ENCODE data around the gene NDRG3. TPM values are rescaled to one million over a fixed set of nuclear protein-coding genes. Genes with fewer than 3 reads are reported as not detected.
"Not testable (repeated sequence)": the region's sequence is repeated elsewhere in the genome, so short reads cannot be mapped to it uniquely, and the experiment has no call there.

NDRG3 gene
- total RNA-seq, 1 donor from 2014 or later: 21.3 TPM

DNA sequence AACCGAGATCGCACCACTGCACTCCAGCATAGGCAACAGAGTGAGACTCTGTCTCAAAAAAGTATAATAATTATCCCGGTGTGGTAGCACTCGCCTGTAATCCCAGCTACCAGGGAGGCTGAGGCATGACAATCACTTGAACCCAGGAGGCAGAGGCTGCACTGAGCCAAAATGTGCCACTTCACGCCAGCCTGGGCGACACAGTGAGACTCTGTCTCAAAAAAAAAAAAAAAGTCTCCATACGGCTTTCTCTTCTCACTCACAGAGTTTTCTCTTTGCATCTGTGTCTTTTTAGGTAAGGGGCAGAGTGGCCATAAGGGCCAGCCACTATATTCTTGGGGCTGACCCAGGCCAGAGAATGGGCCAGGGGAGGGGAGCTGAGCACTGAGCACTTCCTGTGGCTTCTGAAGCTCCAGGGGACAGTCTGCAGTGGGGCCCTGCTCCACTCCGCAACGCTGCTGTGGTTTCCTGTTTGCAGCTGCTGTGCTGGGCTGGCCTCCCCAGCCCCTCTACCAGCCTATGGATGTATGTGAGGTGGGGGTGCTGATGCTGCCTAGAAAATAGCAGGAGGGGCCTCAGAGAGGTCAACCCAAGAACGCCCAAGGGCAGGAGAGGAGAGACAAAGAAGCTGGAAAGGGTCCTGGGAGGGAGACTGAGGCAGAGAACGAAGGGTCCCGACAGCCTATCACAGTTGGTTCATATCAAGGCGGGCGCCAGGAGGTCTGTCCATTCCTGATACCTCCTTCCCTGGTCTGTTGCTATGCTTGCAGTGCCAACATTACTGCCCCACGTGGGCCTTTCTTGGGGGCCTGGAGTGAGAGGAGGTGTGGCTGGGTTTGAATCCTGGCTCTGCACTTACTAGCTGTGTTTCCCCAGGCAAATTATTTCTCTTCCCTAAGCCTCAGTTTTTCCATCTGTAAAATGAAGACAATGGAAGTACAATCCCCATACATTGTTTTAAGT, 115.9 kb downstream of the NDRG3 start:
- H3K36me3 Mint-ChIP-seq (ENCODE audit: low read depth): peaks cover 37% of the 10 kb centered on the region
- H3K4me1 Mint-ChIP-seq (ENCODE audit: low read depth): peaks cover 50% of the 10 kb centered on the region
- intact Hi-C loops (cut with micrococcal nuclease): loop anchor here (1.0 kb wide), 1 partner anchor 14 kb away; no protein-coding TSS in a partner anchor

DNA sequence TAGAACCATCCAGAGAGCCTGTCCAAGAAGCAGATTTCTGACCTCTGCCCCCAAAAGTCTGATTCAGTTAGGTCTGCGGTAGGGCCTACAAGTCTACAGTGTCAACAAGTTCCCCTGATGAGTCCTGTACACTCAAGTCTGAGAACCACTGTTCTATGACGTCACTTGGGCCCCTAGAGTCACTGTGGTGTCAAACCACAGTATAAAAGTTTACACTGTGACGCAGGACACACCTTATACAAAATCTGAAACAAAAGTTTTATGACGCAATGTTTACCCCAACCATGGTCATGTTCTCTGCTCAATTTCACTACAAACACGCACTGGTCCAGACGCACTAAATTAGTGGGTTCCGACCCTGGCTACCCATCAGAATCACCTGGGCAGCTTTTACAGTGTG, 117.8 kb downstream of the NDRG3 start:
- Mint-ChIP-seq H3K27me3 (ENCODE audit: insufficient read depth) (no peaks in the 10 kb centered on the region), H3K4me3 (no peak overlapping the region), H3K9me3 (no peaks in the 10 kb centered on the region), H3K4me1 (ENCODE audit: low read depth) (peaks cover 64% of the 10 kb centered on the region), H3K36me3 (ENCODE audit: low read depth) (peaks cover 50% of the 10 kb centered on the region), H3K27ac (peak overlapping the region; percentile 21)
- DNase-seq (ENCODE audit: low spot score): no peak
- intact Hi-C loops (cut with micrococcal nuclease): no loop called here

More for the DNA sequence above, 115.9 kb downstream of the NDRG3 start:
- Mint-ChIP-seq H3K9me3 (no peaks in the 10 kb centered on the region), H3K27ac (peak overlapping the region; percentile 96), H3K4me3 (peak overlapping the region; percentile 69), H3K27me3 (ENCODE audit: insufficient read depth) (no peaks in the 10 kb centered on the region)
- DNase-seq (ENCODE audit: low spot score): peak; percentile 49

DNA sequence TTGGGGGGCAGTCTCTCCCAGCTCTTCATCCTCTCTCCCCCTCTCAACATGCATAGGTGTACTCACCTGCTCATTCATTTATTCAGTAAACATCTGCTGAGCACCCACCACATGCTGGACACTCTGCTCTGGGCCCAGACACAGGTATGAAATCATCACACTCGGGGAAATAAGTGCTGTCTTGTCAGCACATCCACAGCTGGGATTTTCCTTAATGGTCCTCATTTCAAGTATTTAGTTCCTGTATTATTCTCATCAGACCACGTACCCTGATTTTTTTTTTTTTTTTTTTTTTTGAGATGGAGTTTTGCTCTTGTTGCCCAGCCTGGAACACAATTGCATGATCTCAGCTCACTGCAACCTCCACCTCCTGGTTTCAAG, 121.0 kb downstream of the NDRG3 start:
- H3K4me3 Mint-ChIP-seq: no peak overlapping the region
- H3K9me3 Mint-ChIP-seq: no peaks in the 10 kb centered on the region
- intact Hi-C loops (cut with micrococcal nuclease): no loop called here
- no peak for DNase-seq (ENCODE audit: low spot score)
- peaks cover 38% of the 10 kb centered on the region for H3K36me3 Mint-ChIP-seq (ENCODE audit: low read depth)
- H3K27ac Mint-ChIP-seq: no peak overlapping the region
- H3K4me1 Mint-ChIP-seq (ENCODE audit: low read depth): peaks cover 53% of the 10 kb centered on the region
- no peaks in the 10 kb centered on the region for H3K27me3 Mint-ChIP-seq (ENCODE audit: insufficient read depth)

DNA sequence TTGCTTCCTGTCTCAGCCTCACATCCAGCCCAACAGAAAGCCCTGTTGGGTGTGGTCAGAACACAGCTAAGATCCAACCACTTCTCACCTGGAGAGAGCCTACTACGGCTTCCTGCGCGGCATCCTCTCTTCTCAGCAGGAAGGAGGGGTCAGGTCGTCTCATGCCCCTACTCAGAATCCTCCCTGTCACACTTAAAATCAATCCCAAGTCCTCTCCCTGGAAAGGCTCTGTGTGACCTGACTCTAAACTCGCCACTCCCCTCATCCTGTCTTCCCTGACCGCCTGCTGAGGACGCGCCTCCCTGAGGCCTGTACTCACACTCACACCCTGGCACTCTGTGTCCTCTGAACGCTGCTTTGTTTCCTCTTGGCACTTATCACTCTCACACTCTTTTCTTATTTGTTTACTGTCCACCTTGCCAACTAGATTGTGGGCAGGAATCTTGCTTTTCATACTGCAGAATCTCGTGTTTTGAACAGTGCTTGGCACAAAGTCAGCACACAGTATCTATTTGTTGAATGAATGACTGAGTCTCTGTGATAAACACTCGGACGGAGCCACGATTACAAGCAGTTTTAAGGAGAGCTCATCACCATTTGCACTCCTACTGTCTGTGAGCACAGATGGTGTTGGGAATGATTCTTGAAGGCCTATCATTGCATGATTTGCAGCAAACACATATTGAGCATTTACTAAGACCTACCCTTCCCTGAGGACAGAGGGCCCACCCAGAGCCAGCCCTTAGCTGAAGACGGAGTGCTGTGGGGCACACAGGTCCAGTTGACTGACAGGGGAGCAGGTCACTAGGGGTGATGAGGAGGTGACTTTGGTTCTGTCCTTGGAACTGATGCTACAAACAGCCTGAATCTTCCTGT, 121.6 kb downstream of the NDRG3 start:
- intact Hi-C loops (cut with micrococcal nuclease): no loop called here
- Mint-ChIP-seq H3K36me3 (ENCODE audit: low read depth) (peaks cover 35% of the 10 kb centered on the region), H3K4me3 (no peak overlapping the region), H3K27ac (peak overlapping the region; percentile 56), H3K27me3 (ENCODE audit: insufficient read depth) (no peaks in the 10 kb centered on the region), H3K4me1 (ENCODE audit: low read depth) (peaks cover 46% of the 10 kb centered on the region), H3K9me3 (no peaks in the 10 kb centered on the region)
- no peak for DNase-seq (ENCODE audit: low spot score)

DNA sequence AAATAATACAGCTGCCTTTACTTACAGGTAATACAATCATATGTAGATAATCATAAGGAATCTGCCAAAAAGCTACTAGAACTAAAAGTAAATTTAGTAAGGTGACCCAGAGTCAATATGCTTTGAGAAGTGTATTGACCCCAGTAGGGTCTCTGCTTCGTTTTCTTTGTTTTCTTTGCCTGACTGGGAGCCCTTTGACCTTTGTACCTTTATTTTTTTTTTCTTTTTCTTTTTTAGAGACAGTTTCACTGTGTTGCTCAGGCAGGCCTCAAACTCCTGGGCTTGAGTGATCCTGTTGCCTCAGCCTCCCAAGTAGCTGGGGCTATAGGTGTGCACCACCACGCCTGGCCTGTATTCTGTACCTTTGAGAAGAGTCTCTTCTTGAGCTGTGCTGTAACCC, 122.4 kb downstream of the NDRG3 start:
- intact Hi-C loops (cut with micrococcal nuclease): no loop called here
- DNase-seq (ENCODE audit: low spot score): no peak
- Mint-ChIP-seq H3K4me1 (ENCODE audit: low read depth) (peaks cover 40% of the 10 kb centered on the region), H3K4me3 (no peak overlapping the region), H3K9me3 (no peaks in the 10 kb centered on the region), H3K27ac (no peak overlapping the region), H3K36me3 (ENCODE audit: low read depth) (peaks cover 34% of the 10 kb centered on the region), H3K27me3 (ENCODE audit: insufficient read depth) (no peaks in the 10 kb centered on the region)

DNA sequence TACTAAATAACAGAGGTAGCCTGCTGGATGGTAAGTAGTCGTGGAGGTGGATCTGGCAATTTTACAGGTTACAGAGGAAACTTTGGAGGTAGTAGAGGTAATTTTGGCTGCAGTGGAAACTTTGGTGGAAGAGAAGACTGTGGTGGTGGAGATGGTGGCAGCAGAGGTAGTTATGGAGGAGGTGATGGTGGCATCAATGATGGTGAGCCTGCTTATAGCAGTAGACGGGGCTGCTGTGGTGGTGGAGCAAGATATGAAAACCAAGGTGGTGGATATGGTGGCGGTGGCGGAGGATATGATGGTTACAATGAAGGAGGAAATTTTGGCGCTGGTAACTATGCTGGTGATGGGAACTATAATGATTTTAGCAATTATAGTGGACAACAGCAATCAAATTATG, 125.0 kb downstream of the NDRG3 start:
- DNase-seq (ENCODE audit: low spot score): no peak
- Mint-ChIP-seq H3K27me3 (ENCODE audit: insufficient read depth) (no peaks in the 10 kb centered on the region), H3K4me1 (ENCODE audit: low read depth) (peaks cover 27% of the 10 kb centered on the region), H3K4me3 (no peak overlapping the region), H3K9me3 (no peaks in the 10 kb centered on the region), H3K36me3 (ENCODE audit: low read depth) (peaks cover 27% of the 10 kb centered on the region), H3K27ac (no peak overlapping the region)
- intact Hi-C loops (cut with micrococcal nuclease): no loop called here

DNA sequence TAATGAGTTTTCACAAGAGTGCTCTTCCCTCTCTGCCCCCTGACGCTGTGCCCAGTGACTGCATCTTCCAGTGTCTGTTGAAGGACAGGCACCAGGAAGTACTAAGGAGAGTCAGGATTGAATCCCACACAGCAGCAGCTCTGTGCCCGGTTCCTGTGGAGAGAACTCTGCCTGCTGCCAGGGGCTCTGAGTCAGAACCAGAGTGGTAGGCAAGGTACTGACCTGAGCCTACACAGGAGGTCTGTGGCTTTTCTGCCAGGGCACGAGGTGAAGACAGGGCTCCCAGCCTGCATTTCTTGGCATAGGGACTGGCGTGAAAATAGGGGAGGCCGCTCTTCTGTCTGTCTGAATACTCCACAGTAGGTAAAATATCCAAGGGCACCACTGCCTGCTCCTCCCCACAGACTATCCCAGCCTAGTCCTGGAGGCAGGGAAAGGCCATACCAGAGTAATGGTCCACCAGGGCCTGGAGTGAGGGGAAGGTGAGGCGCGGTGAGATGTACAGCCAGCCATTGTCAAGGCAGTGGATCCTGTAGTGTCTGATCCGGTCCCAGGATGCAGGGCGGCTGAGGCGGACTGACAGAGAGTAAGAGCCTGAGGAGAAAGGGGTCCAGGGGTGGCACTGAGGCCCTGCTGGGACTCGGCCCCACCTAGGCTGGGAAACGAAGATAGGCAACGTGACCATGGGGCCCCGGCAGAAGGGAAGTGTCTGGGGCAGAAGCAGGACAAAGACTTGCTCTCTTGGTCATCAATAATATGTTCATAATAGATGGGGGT, 130.9 kb downstream of the NDRG3 start:
- Mint-ChIP-seq H3K27me3 (ENCODE audit: insufficient read depth) (no peaks in the 10 kb centered on the region), H3K4me1 (ENCODE audit: low read depth) (peaks cover 15% of the 10 kb centered on the region), H3K27ac (peak overlapping the region; percentile 44), H3K36me3 (ENCODE audit: low read depth) (peaks cover 37% of the 10 kb centered on the region), H3K9me3 (no peaks in the 10 kb centered on the region), H3K4me3 (no peak overlapping the region)
- intact Hi-C loops (cut with micrococcal nuclease): loop anchor here (5.0 kb wide), 1 partner anchor 112 kb away; no protein-coding TSS in a partner anchor
- DNase-seq (ENCODE audit: low spot score): no peak

DNA sequence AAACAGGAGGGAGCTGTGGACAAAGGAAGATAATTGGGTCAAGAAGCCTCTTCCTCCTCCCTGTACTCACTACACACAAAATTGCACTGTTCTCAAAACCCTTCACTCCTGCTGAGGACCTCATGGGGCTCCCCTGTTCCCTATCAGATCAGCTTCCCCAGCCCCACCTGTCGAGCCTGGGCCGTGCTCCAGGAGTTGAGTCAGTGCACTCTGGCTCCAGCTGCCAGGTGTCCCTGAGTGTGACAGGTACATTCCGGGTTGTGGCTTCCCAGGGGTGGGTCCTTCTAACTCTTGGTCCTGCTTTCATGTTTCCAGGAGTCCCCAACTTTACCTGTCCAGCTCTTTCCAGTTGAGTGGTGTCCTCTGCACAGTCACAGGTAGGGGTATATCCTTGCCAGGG, 131.9 kb downstream of the NDRG3 start:
- Mint-ChIP-seq H3K36me3 (ENCODE audit: low read depth) (peaks cover 42% of the 10 kb centered on the region), H3K4me1 (ENCODE audit: low read depth) (peaks cover 15% of the 10 kb centered on the region), H3K4me3 (no peak overlapping the region), H3K9me3 (no peaks in the 10 kb centered on the region), H3K27ac (peak overlapping the region; percentile 52), H3K27me3 (ENCODE audit: insufficient read depth) (no peaks in the 10 kb centered on the region)
- intact Hi-C loops (cut with micrococcal nuclease): loop anchor here (2.0 to 5.0 kb wide), 2 partner anchors 31 to 113 kb away; no protein-coding TSS in a partner anchor
- no peak for DNase-seq (ENCODE audit: low spot score)

DNA sequence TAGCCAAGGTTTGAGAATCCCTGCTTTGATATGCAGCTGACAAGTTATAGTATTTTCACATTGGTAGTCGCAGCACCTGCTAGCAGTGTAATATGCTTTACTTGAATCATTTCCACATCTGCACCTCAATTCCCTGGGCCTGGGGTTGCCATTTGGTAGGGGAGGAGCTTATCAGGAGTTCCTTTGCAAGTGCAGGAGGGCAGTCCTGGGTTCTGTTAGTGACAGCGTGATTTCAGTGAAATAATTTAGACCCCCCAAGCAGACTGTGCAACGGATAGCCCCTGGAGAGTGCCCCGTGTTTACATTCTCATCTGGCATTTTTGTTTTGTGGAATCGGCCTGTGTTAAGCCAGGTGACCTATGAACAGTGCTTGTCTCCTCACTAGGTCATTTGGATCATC, 134.3 kb downstream of the NDRG3 start:
- H3K27me3 Mint-ChIP-seq (ENCODE audit: insufficient read depth): no peaks in the 10 kb centered on the region
- no peak for DNase-seq (ENCODE audit: low spot score)
- H3K36me3 Mint-ChIP-seq (ENCODE audit: low read depth): peaks cover 54% of the 10 kb centered on the region
- H3K4me1 Mint-ChIP-seq (ENCODE audit: low read depth): peaks cover 27% of the 10 kb centered on the region
- H3K27ac Mint-ChIP-seq: no peak overlapping the region
- H3K9me3 Mint-ChIP-seq: no peaks in the 10 kb centered on the region
- intact Hi-C loops (cut with micrococcal nuclease): loop anchor here (1.0 to 5.0 kb wide), 4 partner anchors 33 to 163 kb away; no protein-coding TSS in a partner anchor
- no peak overlapping the region for H3K4me3 Mint-ChIP-seq

DNA sequence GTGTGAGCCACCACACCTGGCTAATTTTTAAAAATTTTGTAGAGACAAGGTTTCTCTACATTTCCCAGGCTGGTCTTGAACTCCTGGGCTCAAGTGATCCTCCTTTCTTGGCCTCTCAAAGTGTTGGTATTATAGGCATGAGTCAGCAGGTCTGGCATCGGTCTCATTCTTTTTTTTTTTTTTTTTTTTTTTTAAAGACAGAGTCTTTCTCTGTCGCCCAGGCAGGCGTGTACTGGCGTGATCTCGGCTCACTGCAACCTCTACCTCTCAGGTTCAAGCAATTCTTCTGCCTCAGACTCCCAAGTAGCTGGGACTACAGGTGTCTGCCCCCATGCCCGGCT, 137.5 kb downstream of the NDRG3 start:
- H3K27ac Mint-ChIP-seq; DNase-seq (ENCODE audit: low spot score); H3K9me3 Mint-ChIP-seq; H3K27me3 Mint-ChIP-seq (ENCODE audit: insufficient read depth); H3K4me3 Mint-ChIP-seq: not testable (repeated sequence)
- Mint-ChIP-seq H3K4me1 (ENCODE audit: low read depth) (peaks cover 31% of the 10 kb centered on the region), H3K36me3 (ENCODE audit: low read depth) (peaks cover 39% of the 10 kb centered on the region)
- intact Hi-C loops (cut with micrococcal nuclease): loop anchor here (10.0 kb wide), 1 partner anchor 256 kb away; a partner anchor contains a TSS

DNA sequence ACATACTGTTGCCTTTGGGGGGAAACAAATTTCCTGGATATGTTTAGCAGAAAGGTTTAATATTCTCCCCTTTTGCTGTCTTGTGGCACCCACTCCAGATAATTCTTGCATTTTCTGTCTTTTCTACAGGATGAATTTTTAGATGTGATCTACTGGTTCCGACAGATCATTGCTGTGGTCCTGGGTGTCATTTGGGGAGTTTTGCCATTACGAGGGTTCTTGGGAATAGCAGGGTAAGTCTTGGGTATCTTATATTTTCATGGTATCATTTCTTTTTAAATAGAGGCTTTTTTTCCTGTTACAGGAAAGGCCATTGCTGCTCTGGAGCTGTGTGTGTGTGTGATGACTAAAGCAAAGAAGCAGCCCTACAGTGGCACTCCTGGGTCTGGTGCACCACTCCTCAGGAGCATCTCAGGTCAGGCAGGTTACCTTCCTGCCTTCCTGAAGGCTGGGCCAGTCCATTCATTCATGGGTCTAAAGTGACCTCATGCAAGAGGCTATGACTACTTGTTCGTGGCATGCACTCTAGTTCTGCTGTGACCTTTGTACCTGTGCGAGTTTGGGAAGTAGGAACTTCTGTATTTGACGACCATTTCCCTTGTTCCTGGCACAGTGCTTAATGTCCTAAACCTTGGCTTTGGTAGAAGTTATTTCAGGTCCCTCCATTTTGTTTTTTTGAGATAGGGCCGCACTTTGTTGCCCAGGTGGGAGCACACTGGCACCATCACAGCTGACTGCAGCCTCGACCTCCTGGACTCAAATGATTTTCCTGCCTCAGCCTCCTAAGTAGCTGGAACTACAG, 138.1 kb downstream of the NDRG3 start:
- H3K27ac Mint-ChIP-seq: peak overlapping the region; percentile 67
- DNase-seq (ENCODE audit: low spot score): no peak
- peaks cover 38% of the 10 kb centered on the region for H3K36me3 Mint-ChIP-seq (ENCODE audit: low read depth)
- H3K4me3 Mint-ChIP-seq: peak overlapping the region; percentile 98
- intact Hi-C loops (cut with micrococcal nuclease): loop anchor here (10.0 kb wide), 1 partner anchor 257 kb away; a partner anchor contains a TSS
- H3K27me3 Mint-ChIP-seq (ENCODE audit: insufficient read depth): peaks cover 2% of the 10 kb centered on the region
- peaks cover 30% of the 10 kb centered on the region for H3K4me1 Mint-ChIP-seq (ENCODE audit: low read depth)
- no peaks in the 10 kb centered on the region for H3K9me3 Mint-ChIP-seq

Measured in activated T-helper 1 cell treated with anti-CD3 and anti-CD28 coated beads, Interleukin-12 subunit alpha, Interleukin-12 subunit beta, Interleukin-2, Interleukin-4 antibody, amounts not matched to agents 30 ng/mL and 10 ng/mL and 1 ng/mL, durations not matched to agents 14 hours and 24 hours and 36 hours (primary cell).